SIG-M5 treated with dmso at 0.1 percent for 504 hours (cell line): ENCODE data around the gene TPD52L1.
"Not testable (repeated sequence)": the region's sequence is repeated elsewhere in the genome, so short reads cannot be mapped to it uniquely, and the experiment has no call there.

ENCODE experiments used
- DNase-seq: peaks from one replicate; lab custom pipeline; 2025; ENCODE audit not compliant: unreplicated experiment; lab: John Stamatoyannopoulos, UW

Gene TPD52L1

GRCh38 chr6:125268765-125269164 is 115.2 kb downstream of the TPD52L1 start:
- no peak for DNase-seq

- no peak for DNase-seq
Observed at GRCh38 chr6:125269328-125269985, 115.9 kb downstream of the TPD52L1 start.

- no peak for DNase-seq
Observed at GRCh38 chr6:125270380-125270779, 116.8 kb downstream of the TPD52L1 start.

DNA sequence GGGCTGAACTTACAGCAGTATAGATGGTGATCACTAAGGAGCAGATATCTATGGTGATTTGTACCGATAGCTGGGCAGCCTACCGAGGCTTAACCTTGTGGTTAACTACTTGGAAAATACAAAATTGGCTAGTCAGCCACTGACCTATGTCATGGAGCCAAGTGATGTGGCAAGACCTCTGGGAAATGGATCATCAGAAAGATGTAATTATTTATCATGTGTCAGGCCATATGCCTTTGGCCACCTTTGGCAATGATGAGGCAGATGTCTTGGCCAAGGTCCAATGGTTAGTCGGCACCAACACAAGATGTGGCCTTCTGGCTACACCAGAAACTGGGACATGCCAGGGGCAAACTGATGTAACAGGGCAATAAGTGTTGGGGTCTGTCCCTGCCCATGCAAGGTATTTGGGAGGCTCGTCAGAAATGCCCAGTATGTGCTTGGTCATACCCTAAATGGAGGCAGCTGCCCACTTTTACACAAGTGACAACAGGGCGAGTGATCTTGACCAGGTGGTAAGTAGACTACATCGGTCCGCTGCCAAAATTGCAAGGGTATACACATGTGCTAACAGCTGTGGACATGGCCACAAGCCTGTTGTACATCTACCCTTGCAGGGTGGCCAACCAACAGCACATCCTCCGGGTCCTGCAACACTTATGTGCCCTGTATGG is 118.0 kb downstream of the TPD52L1 start:
- DNase-seq, result no peak

GRCh38 chr6:125273251-125273650 is 119.7 kb downstream of the TPD52L1 start:
- no peak for DNase-seq

DNA sequence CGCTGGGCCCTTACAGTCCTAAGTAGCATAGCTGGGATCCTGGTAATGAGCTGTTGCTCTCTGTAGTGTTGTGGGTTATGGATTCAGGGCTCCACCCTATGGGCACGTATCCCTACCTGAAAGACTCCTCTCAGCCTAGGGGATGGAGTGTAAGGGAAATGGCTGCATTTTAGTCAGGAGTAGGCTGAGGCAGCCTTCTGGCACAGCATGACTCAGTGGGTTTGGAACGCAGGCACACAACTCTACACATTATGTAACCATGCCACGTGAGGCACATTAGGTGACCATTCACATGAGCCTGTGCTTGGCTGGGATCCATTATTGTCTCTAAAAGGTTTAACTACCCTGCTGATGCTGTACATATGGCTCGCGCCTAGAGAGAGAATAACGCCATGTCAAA is 120.4 kb downstream of the TPD52L1 start:
- no peak for DNase-seq

GRCh38 chr6:125274935-125275334 is 121.4 kb downstream of the TPD52L1 start:
- no peak for DNase-seq

- DNase-seq, result no peak
Observed at GRCh38 chr6:125275779-125276178, 122.2 kb downstream of the TPD52L1 start.

- no peak for DNase-seq
Observed at GRCh38 chr6:125277838-125278237, 124.3 kb downstream of the TPD52L1 start.

DNA sequence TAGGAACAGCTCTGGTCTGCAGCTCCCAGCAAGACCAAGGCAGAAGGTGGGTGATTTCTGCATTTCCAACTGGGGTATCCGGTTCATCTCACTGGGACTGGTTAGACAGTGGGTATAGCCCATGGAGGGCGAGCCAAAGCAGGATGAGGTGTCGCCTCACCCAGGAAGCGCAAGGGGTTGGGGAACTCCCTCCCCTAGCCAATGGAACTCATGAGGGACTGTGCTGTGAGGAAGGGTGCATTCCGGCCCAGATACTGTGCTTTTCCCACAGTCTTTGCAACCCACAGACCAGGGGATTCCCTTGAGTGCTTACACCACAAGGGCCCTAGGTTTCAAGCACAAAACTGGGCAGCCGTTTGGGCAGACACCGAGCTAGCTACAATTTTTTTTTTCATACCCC is 126.4 kb downstream of the TPD52L1 start:
- DNase-seq, result no peak

DNA sequence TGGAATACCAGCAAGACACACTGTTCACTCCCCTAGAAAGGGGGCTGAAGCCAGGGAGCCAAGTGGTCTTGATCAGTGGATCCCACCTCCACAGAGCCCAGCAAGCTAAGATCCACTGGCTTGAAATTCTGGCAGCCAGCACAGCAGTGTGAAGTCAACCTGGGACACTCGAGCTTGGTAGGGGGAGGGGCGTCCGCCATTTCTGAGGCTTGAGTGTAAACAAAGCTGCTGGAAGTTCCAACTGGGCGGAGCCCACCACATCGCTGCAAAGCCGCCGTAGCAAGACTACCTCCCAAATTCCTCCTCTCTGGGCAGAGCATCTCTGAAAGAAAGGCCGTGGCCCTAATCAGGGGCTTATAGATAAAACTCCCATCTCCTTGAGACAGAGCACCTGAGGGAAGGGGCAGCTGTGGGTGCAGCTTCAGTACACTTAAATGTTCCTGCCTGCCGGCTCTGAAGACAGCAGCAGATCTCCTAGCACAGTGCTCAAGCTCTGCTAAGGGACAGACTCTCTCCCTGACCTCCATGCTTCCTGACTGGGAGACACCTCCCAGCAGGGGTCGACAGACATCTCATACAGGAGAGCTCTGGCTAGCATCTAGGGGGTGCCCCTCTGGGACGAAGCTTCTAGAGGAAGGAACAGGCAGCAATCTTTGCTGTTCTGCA is 126.9 kb downstream of the TPD52L1 start:
- DNase-seq, result not testable (repeated sequence)

GRCh38 chr6:125282470-125282869 is 128.9 kb downstream of the TPD52L1 start:
- not testable (repeated sequence) for DNase-seq

- DNase-seq, result no peak
Observed at GRCh38 chr6:125285353-125285752, 131.8 kb downstream of the TPD52L1 start.

DNA sequence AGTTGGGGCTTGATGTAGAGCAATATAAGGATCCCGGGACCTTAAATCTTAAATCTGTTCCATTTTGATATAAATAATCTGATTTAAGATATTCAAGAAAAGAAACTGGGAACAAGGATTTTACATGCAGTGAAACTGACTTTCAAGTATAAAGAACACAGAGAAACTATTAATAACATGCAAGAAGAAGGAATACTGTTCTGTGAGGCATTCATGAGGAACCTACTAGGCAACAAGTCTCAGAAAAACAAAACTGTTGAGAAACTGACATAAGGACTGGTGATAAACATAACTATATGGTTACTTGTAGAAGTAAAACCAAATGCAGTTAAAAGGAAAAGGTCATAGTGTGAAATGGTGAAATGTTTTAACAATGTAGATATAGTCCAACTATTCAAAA is 132.4 kb downstream of the TPD52L1 start:
- DNase-seq, result no peak

- no peak for DNase-seq
Observed at GRCh38 chr6:125287718-125288117, 134.1 kb downstream of the TPD52L1 start.

- no peak for DNase-seq
Observed at GRCh38 chr6:125293587-125293986, 140.0 kb downstream of the TPD52L1 start.

DNA sequence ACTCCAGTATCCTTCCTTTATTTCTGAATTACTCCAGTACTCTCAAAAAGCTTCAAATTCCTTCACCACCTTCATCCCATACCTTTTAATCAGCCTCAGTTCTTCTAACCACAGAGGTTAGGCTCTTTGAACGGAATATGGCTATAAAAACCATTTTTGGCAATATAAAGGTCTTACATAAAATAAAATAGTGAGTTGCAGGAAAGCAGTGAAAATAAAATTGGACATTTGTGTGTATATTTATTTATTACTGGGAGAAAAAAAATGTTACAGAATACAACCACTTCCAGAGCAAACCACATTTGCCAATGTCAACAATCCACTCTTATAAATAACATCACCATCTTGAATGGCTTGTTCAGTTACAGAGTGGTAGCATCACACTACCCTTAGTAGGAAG is 140.5 kb downstream of the TPD52L1 start:
- DNase-seq, result no peak

GRCh38 chr6:125294925-125295324 is 141.4 kb downstream of the TPD52L1 start:
- no peak for DNase-seq

- no peak for DNase-seq
Observed at GRCh38 chr6:125296471-125296870, 142.9 kb downstream of the TPD52L1 start.

DNA sequence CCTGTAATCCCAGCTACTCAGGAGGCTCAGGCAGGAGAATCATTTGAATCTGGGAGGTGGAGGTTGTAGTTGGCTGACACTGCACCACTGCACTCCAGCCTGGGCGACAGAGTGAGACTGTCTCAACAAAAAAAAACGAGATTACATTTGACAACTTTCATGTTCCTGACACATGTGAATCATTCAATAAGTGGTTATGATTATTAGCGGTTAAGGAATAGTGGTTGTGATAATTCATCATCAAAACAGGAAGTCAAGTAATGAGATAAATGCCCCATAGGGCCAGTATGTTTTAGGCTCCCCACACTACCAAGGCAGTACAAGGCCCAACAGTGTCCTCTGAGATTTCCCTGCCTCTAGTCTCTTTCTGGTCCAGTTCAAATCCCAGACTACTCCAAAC is 145.7 kb downstream of the TPD52L1 start:
- DNase-seq, result no peak

DNA sequence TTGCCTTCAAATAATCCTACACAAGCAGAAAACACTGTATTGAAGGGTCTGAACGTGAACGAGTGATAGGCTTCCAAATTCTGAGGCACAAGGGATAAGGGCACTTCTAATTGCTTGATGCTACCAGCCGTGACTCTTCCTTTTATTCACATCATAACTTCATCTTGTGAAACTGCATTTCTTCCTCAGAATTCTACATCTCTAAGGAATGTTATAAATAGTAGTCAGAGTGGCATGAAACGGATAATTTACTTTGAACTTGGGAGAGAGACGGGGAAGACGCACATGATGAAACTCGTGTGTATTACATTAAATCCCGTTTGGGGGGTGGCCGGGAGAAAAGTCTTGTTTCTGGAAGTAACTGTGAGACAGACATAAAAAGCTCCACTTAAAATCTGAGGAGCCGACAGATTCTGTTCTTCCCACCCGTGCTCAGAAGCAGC is 147.4 kb downstream of the TPD52L1 start:
- DNase-seq, result no peak
